HG02642 (cell line): Measurements from ENCODE around the gene TKTL1.
A peak's percentile ranks its signal among the peaks of the same experiment; 100 is the strongest.

ENCODE experiments used
- ATAC-seq: cut with Tn5 transposase; IDR thresholded peaks from one replicate; pipeline ENCODE4 v1.9.1; 2021; ENCODE audit warnings: mild to moderate bottlenecking; ENCODE audit not compliant: unreplicated experiment, poor library complexity

TKTL1 gene

DNA sequence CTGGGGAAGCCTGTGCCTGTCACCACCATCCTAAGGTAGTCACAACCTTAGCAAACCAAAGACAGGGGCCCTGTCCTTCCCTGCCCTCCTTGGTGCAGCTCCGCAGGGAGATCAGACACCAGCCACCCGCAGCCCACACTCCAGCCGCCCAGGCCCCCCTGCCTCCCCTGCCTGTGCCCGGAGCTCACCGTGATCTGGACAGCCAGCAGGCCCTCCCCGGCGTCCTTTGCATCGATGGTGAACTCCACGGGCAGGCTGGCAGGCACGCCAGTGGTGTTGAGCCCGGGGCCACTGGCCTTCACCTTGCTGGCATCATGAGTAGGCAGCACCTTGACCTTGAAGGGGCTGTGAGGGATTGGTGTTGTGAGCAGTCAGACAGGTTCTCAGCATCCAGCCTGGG, 62.4 kb downstream of the TKTL1 start:
- ATAC-seq: no peak

DNA sequence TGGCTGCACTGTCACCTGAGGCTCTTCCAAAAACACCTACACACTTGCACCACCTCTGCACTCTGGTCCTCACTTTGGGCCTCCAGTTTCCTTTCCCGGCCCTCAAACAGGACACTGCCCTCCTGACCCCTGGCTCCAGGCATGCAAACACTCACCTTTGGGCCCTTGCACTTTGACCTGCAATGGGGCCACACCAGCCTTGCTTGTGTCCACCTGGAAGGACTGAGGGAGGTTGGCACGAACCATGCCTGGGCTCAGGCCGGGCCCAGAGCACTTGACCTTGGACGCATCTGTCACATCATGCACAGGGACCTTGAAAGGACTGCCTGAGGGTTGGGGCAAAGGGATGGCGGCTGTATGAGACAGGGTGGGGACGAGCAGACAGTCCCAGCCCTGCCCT, 63.2 kb downstream of the TKTL1 start:
- no peak for ATAC-seq

DNA sequence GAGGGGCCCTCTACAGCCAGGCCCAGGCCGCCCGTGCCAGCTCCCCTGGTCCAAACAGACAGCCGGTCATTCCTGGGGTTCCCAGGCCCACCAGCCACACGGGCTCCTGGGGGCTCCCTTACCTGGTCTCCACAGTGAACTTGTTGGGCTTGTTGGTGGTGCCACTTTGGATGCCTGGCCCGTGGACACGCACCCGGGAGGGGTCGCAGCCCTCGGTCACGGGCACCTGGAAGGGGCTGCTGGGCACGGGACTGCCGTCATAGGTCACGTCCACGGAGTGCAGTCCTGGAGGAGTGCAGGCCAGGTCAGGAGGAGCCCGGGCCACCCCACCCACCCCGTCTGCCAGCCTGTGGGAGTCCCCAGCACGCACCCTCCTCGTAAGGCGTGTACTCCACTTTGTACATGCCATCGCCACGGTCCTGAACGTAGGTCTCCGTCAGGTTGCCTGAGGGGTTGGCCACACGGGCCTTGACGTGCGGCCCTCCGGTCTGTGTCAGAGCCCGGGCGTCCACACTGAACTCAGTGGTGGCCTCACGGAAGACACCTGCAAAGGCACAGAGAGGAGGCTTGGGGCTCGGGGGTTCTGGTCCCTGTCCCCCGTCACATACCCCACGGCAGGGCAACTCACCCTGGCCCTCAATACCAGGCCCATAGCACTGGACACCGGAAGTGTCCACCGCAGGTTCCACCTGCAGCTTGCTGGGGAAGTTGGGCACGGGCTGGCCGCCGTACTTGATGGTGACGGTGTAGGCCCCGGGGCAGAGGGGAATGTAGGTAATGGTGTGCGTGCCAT, 64.0 kb downstream of the TKTL1 start:
- ATAC-seq: no peak

DNA sequence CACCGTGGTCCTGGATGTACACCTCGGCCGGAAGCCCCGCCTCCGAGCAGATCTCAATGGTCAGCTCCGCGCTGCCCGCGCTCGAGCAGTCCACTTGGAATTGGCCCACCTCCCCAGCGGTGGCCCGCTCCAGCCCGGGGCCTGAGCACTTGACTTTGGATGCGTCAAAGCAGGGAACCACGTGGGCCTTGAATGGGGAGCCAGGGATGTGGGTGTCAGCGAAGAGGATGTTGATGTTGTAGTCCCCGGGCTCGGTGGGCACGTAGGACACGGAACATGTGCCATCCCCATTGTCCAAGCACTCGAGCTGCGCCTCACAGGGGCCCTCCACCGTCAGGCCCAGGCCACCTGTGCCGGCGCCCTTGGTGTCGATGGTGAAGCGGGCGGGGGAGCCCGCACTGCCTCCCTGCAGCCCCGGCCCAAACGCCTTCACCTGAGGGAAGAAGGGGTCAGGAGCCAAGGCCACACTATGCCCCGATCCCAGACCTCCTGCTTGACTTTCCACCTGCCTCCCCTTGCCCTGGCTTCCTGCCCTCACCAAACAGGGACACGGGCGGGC, 64.6 kb downstream of the TKTL1 start:
- ATAC-seq: no peak

DNA sequence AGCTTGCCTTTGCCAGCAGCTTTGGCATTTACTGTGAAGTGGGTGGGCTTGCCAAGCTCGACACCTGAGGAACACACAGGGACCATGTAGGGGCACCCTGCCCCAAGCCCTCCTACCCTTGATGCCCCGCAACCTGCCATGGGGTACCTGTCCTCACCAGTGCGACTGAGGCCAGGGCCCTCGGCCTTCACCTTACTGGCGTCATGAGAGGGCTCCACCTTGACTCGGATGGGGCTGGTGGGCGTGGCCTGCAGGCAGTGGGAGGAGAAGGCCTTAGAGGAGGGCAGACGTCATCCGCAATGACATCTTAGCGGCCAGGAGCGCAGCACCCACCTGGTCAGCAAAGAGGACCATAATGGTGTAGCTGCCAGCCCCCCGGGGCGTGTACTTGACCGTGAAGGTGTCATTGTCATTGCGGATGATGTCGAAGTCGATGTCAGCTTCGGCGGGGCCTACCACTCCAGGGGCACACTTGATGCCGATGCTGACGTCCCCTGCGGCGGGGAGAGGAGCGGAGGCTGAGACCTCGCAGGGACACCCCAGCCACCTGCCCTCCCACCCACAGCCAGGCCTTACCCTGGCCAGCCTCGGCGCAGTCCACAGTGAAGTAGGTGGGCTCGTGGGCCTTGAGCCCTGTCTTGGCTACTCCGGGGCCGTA, 66.6 kb downstream of the TKTL1 start:
- ATAC-seq: no peak

DNA sequence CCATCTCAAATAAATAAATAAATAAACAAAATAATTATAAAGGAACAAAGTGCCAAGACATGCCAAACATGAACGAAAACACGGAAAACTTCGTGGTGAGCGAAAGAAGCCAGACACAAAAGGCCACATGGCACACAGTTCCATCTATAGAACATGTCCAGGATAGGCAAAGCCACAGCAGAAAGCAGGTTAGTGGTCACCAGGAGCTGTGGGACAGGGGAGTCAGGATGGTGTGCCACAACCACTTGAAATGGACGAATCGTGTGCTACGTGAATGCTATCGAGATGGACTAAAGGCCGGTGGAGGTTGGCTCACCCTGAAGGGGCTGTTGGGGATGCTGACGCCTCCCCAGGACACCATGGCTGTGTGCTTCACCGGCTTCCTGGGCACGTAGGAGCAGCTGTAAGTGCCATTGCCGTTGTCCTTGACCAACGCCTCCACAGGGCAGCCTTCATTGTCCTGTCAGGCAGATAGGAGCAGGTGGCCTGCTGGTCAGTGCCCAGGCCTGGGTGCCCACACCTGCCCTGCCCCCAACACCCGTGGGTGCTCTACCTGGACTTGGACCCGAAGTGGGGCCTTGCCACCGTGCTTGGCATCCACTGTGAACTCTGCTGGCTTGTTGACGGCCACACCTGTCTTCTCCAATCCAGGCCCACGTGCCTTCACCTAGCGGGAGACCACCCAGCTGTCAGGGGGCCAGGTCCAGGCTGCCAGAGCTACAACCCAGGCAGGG, 68.3 kb downstream of the TKTL1 start:
- ATAC-seq: no peak

DNA sequence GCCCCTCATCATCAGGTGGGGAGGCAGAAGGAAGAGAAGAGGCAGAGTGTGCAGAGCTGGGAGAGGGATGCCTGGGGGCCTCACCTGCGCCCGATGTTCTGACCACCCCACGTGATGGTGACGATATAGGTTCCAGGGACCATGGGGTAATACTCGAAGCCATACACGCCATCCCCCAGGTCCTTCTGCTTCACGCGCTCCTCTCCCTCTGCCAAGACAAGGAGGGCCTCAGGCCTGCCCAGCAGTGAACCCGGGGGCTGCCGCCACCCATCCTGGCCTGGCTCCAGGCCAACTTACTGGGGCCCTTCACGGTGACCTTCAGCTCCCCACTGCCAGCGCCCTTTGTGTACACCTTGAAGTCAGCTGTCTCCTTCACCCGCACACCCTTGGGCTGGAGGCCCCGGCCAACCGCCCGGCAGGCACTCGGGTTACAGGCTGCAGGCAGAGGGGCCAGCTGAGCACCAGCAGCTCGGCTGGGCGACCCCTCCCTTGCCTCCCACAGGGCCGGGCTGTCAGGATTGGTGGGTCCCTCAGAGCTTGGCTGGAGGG, 69.5 kb downstream of the TKTL1 start:
- ATAC-seq: no peak

DNA sequence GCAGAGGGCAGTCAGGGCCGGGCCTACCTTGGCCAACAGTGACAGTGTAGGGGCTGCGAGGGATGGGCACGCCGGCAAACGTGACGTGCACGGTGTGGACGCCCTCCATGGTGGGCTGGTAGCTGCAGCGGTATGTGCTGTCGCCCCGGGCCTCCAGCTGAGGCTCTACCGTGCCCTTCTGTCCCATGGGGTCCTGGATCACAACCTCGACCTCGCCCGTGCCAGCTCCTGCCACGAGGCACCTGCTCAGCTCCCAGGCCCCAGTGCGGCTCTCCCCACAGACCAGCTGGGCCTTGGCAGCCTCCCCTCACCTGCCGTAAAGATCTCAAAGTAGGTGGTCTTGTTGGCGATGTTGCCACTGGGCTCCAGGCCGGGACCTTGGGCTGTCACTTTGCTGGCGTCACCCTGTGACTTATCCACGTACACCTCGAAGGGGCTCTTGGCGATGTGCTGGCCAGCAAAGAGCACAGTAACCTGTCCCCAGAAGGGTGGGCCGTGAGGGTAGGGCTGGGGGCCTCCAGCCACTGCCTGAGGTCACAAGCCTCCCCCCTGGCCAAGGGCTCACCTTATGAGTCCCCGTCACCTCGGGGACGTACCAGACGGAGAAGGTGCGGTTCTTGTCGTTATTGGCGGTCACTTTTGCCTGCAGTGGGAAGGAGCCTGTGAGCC, 70.5 kb downstream of the TKTL1 start:
- no peak for ATAC-seq

DNA sequence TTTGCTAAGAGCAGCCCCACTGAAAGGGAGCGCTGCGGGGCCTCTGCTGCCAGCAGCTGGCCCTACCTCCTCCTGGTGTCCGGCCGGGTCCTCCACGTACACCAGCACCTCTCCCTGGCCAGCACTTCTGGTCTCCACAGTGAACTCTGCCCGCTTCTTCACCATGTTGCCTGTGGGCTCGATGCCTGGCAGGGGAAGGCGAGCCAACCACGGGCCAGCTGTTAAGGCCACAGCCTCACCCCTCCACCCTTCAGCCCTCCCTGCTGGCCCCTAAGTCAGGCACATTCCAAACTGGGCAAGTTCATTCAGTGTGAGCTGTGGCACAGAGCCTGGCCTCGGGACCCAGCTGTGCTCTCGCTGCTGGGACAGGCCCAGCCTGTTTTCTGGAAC, 71.1 kb downstream of the TKTL1 start:
- no peak for ATAC-seq

DNA sequence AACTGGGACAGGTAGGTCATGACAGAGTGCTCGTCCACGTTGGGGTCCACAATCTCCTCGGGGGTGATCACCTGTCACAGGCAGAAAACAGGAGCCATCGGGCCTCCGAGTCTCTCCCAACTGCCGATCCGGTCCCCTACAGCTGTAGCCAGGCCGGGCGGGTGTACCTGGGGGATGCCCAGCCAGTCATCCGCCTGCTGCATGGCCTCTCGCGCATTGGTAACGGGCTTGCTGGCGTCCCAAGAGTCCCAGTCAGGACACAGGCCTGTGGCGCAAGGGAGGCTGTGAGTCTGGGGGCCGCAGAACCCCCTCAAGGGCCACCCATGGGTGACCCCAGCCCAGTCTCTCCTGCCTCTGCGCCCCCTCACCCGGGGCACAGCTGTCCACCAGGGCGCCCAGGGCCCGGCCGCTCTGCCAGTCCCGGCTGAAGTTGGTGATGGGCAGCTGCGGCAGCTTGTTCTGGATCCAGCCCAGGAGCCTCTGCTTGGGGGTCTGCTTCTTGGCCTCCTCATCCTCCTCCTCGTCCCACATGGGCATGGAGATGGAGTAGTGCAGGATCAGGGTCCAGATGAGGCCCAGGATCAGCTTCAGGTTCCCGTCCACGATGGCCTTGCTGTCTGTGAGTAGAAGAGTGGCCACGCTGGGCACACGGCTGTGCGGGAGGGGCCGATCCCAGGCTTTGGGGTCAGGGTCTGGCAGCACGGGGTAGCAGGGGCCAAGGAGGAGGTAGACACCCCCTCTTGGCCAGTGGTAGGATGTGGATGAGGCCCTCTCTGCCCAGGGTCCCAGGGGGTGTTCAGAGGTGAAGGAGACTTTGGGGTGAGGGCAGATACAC, 72.1 kb downstream of the TKTL1 start:
- ATAC-seq: no peak

DNA sequence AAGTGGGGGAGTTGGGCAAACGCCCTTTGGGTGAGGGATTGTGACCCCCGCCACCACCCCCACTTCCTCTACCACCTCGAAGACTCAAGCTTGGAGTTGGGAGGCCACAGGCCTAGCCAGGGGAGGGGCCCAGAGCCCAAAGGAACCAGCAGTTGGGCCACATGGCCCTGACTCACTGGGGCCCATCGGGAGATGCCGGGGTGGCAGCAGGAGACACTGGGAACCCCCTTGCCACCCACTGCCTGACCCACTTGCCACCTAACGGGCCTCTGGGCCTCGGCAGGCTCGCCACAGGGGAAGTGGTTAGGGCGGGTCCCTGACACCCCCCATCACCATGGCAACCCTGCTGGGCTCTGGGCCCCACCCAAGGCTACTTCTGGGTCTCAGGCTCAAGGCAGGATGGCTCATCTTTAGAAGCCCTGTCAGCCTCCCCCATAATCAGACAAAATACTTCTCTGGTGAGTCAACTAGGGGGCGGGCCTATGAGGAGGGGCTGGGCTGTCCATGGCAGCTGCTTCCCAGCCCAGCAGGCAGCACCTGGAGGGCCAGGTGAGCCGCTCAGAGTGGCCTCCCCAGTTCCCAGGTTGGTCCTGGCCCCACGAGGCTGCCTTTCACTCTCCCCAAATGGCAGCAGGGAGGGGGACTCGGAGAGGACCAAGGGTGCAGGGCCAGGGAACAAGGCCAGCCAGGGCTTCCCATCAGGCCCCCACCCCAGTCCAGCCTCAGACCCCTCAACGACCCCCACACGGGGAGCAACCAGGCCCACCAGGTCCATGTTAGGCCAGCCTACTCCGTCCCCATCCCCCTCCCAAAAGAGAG, 73.2 kb downstream of the TKTL1 start:
- ATAC-seq: no peak

DNA sequence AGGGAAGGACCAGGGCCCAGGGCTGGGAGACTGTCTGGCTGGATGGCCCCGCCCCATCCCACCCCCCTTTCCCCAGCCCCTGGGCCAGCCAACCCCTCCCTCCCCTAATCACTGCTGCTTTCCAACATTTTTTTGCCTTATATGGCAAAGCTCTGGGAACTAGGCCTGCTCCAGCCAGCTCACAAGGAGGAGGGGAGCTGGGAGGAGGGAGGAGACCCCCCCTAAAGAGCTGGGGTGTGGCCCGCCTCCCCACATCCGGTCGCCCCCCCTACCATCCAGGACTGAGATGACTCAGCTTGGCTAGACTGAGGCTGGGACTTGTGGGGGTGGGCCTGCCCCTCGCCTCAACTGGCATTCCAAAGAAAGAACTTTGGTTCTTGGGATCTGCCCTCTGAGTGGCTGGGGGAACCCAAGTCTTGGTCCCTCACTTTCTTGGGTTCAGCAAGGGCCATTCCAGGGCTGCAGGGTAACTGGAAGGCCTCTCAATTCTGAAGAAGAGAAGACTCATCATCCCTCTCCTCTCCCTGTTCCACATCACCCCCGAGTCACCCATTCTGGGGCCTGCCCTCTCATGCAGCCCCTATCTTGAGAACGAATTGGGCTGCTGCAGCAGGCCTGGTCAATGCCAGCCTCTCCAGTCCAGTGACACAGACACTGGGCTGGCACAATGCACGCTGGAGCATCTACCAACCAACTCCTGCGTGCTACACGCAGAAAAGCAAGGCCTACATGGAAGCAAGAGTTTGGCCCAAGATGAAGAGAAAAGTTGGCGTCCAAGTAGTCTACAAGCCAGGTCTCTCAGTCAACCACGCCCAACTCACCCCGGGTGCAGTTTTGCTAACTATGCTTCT, 74.1 kb downstream of the TKTL1 start:
- ATAC-seq: no peak

DNA sequence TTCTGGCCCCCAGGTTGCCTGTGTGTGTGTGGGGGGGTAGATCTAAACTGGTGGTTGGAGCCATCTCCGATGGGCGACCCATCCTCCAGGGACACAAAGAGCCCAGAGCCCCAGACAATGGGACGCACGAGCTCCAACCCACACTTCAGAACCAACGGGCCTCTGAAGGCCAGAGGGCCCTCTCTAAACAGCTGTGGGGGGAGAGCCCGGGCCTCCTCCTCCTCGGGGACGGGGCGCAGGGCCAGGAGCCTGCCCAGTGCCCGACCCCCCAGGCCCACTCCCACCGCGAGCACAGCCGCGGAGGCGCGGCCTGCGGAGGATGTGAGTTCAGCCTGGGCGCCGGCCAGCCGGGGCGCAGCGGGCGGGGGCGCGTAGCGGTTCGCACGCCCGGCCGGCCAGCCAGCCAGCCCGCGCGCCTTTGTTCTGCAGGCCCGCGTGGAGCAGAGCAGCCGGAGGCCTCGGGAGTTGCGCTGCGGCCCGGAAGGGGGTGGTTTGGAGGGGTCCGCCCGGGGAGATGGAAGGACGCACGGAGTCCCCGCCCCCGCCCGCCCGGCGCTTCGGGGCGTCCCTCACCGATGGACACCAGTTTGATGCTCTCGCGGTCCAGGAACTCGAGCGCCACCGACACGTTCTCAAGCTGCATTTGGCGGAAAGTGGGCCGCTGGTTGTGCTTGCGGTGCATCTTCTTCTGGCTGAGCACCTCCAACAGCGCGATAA, 74.9 kb downstream of the TKTL1 start:
- ATAC-seq: peak; percentile 1

DNA sequence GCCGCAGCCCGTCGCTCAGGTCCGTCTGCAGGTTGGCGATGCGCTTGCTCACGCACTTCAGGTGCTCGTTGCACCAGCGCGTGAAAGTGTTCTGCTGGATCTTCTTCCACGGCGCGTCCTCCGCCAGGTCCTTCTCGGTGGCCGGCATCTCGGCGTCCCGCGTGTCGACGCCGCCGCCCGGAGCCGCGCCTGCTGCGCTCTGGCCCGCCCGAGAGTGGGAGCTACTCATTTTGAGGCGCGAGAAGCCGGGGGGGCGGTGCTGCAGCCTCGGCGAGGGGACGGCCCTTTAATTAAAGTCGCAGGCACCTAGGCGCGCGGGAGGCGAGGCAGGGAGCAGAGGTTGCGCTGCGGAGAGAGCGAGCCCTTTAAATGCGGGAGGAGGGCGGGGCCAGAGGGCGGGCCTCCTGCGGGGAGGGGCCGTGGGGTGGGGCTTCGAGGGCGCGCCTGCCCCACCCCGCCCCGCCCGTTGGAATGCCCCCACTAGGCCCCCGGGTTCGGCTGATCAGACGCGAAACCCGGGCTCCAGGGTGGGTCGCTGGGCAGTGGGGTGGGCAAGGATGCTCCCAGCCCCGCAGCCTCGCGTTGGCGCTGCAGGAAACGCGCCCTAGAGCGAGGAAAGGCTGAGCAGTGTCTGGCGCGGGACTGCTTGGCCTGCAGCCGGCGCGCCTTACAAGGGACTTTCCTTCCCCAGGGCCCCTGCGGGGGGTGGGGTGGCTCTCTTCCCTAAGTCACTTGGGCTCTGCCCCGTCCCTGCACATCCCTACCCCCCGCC, 75.6 kb downstream of the TKTL1 start:
- peak; percentile 71 for ATAC-seq

DNA sequence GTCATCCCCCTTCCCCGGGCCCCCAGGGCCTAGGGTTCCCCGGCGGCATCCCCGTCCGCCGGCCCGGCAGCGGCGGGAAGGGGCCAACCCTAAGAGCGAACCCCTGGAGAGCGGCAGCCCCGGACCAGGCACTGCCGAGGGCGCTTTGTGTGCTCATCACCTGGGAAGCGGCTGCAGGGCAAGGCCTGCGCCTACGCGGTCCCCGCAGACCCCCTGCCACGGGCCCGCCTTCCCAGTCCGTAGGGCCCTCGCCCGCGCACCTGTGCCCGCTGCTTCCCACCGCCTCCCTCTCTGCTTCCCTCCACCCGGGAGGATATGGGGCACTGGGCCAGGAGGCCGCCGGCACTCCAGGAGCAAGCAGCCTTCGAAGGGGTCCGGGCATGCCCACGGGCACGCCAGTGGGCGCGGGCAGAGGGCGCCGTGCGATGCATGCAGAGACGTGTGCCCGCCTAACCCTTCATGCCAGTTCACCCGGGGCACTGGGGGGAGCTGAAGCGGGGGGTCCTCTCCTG, 76.2 kb downstream of the TKTL1 start:
- no peak for ATAC-seq

DNA sequence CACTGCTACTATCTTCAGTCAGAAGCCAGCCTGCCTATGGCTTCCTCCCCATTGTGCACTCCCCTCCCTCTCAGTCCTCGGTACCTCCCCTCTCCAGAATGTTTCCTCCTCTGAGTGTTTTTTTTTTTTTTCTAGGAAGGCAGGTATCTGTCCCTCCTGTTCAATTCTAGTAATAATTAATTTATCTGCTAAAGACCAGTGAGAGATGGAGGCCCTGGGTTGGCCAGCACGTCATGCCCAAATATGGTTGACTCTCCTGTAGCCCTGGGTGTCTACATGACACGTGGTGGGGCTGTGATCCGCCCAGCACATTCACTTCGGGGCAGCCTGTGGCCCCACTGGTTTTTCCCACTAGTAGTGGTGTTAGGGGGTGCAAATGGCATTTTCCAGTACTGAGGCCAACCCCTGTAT, 77.0 kb downstream of the TKTL1 start:
- no peak for ATAC-seq
